Stimulated activated CD4-positive, alpha-beta T cell treated with anti-CD3 and anti-CD28 coated beads, Interleukin-12 subunit alpha, Interleukin-12 subunit beta, amount 100 ng/mL, for 24 hours (primary cell): ENCODE measurements around the gene JAG1.

Experiments used
- DNase-seq, 2 experiments: peaks; one replicate each; pipeline ENCODE4 v3.0.0-alpha.2; 2020; ENCODE audit warnings: low read depth in 2 of 2

JAG1 gene

DNA sequence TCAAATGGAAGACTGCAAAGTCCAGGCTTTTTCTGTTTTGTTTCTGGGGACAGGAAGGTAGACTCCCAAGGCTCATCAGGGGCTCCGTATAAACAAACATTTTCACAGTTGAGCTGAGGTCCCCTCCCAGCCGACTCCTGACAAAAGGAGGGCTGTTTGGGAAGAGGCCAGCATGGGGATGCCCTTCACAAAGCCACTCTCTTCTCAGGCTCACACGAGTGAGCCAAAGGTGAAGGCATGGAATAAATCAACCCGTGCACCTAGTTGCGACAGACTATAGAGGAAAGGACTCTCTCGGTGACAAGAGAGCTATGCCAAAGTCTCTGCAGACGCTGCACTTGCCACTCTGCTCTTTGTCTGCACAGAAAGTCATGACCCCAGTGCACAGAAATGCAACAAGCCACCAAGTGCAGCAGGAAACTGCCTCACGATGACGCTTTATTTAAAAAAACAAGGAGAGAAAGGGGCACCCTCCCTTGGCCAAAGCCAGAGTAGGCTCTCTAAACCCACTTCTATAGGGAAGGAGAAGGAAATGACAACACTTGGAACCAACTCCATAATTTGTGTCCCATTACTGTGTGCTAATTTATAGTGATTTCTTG is 21.0 kb downstream of the JAG1 start:
- DNase-seq, result no peak

GRCh38 chr20:10652185-10652584 is 21.6 kb downstream of the JAG1 start:
- no peak for DNase-seq

GRCh38 chr20:10651227-10651990 is 22.4 kb downstream of the JAG1 start:
- DNase-seq, result no peak

- no peak for DNase-seq
Measured at GRCh38 chr20:10649797-10650160, 24.0 kb downstream of the JAG1 start.

DNA sequence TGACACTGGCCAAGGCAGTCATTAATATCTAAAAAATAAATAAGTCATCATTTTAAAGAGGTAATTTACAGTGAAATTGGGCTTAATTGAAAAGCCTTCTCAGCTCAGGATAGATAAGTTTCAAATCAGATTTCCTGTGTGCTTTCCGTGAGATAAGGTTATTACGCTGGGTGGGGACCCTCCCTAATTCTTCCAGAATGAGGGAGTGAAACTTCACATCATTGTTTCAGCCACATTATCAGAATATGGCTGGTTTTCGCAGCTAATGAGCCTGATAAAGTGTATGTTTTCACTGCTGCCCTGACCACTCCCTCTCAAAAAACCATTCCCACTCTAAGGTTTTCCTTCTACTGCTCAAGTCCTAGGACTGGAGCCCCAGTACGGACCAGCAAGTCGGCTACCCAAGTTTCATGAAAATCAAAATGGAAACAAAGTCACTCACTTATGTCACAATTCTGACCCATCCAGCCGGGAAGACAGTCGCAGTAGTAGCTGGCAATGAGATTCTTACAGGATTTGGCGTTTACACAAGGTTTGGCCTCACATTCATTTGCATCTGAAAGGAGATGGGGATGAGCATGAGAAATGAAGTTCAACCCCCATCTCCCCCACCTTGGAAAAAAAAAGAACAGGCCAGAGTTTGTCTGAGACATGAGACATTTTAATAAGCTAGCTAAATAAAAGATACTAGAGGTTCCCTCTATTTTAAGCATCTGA is 24.6 kb downstream of the JAG1 start:
- DNase-seq, result no peak

- DNase-seq, result no peak
Measured at GRCh38 chr20:10648651-10649050, 25.1 kb downstream of the JAG1 start.

DNA sequence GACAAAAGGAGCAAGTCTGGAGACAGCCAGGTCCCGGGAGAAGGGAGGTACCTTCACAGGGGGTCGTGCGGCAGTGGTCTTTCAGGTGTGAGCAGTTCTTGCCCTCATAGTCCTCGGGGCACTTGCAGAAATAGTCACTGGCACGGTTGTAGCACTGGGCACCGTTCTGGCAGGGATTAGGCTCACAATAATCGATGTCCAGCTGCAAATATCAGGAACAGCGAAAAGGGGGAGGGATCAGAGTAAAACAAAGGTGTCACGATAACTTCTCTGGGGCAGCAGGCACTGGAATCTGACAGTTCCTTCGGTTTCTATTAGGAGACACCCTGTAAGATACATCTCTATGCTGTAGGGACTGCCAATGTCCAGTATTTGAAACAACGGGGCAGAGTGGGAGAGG is 25.9 kb downstream of the JAG1 start:
- no peak for DNase-seq

DNA sequence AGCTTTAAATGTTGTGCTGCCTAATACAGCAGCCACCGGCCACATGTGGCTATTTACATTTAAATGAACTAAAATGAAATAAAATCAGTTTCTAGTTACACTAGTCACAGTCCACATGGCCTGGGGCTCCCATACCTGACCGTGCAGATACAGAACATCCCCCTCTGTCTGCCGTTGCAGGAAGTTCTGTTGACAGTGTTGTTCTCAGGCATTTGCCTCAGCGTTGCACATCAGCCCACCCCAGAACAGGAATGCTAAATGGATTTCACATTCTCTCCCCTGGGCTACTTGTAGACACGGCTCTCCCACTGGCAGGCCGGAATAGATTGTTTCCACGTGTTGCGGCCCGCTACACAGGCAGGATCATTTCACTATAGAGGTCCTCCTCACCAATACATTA is 26.3 kb downstream of the JAG1 start:
- no peak for DNase-seq

DNA sequence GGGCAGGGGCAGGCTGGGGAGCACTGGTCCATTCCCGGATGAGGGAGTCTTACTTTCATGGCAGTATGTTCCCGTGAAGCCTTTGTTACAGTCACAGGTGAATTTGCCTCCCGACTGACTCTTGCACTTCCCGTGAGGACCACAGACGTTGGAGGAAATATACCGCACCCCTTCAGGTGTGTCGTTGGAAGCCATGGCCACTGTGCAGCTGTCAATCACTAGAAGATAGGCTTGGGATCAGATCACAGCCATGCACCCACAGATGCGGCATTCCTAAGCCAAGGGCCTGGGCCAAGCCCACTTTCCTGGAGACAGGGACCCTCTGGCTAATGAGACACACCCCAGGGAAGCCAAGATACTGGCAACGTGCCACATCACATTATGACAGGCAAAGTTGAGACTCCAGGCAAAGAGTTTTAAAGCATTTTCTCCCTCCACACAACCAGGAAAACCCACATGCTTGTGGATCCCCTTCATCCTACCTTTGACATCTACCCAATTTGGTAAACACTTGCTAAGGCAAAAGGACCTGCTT is 26.8 kb downstream of the JAG1 start:
- DNase-seq, result no peak

- no peak for DNase-seq
Measured at GRCh38 chr20:10646006-10646405, 27.8 kb downstream of the JAG1 start.

- no peak for DNase-seq
Measured at GRCh38 chr20:10645205-10645570, 28.6 kb downstream of the JAG1 start.

GRCh38 chr20:10644458-10645204 is 29.2 kb downstream of the JAG1 start:
- DNase-seq, result no peak

- no peak for DNase-seq
Measured at GRCh38 chr20:10643560-10643873, 30.3 kb downstream of the JAG1 start.

GRCh38 chr20:10642856-10643559 is 30.8 kb downstream of the JAG1 start:
- DNase-seq, result no peak

DNA sequence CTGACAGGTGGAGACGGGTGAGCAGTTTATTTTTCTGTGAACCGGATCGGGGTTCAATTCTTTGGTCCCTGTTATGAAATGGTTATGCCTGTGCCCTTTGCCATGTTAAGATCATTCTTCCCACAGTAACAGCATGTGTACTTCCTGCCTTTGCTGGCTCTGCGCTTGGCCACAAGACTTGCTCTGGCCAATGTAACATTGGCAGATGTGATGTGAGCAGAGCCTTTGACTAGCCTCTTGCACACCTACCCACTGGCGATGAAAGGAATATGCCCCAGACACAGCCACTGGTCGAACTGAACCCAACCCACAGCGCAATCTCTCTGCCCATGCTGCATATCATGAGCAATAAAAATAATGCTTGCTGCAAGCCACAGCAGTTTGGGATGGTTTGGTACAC is 31.9 kb downstream of the JAG1 start:
- DNase-seq, result no peak

DNA sequence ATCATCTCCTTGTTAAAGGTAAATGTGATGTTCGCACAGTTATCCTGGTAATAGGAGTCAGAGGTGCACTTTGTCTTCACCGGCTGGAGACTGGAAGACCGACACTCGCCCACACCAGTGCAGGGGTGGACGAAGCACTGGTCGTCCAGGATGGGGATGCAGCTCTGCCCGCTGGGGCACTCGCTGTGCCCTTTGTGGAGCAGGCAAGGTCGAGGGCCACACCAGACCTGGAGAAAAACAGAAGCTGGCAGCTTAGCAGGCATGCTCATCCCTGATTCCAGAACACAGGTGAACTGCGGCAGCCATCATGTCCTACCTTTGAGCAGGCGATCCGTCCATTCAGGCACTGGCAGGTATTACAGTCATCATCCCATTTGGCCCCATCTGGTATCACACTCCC is 32.3 kb downstream of the JAG1 start:
- DNase-seq, result no peak

GRCh38 chr20:10640897-10641296 is 32.9 kb downstream of the JAG1 start:
- no peak for DNase-seq

- DNase-seq, result no peak
Measured at GRCh38 chr20:10639737-10640556, 33.9 kb downstream of the JAG1 start.

DNA sequence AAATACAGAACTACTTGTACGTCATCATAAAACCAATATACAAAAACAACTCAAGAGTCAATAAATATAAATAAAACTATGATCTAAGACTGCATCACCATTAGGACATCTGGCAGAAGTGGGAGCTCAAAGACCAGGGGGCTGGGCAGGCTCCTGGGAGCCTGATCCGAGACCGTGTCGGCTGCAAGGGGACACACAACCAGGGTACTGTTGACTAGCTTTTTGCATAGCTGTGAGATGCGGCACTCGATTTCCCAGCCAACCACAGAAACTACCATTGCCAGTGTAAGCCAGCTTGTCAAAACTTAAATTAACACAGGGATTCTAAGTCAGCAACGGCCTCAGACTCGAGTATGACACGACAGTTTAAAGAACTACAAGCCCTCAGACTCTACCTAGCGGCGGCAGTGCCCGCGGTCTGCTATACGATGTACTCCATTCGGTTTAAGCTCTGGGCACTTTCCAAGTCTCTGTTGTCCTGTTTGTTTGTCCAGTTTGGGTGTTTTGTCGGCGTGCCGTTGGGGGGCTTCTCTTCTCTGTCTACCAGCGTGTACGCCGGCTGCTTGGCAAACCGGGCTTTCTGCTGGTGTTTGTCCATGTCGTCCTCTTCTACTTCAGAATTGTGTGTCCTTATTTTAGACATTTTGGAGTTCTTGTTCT is 34.6 kb downstream of the JAG1 start:
- no peak for DNase-seq

- no peak for DNase-seq
Measured at GRCh38 chr20:10637563-10637962, 36.2 kb downstream of the JAG1 start.
